Activated T-helper 2 cell treated with anti-CD3 and anti-CD28 coated beads, Interferon-gamma antibody, Interleukin-2, Interleukin-4, amounts not matched to agents 10 μg/mL and 5 μg/mL and 100 μg/mL, durations not matched to agents 14 hours and 24 hours and 36 hours (primary cell): ENCODE measurements around the gene ZDHHC18. TPM values are rescaled to one million over a fixed set of nuclear protein-coding genes. Genes with fewer than 3 reads are reported as not detected.
A peak's percentile ranks its signal among the peaks of the same experiment; 100 is the strongest.
"Not testable (repeated sequence)": the region's sequence is repeated elsewhere in the genome, so short reads cannot be mapped to it uniquely, and the experiment has no call there.

Experiments used
- DNase-seq: peaks from one replicate; pipeline ENCODE4 v3.0.0; 2021; ENCODE audit warnings: low spot score
- H3K27ac Mint-ChIP-seq: one replicate; pipeline ENCODE4 v1.8.0; 2021; ENCODE audit warnings: mixed read lengths
- H3K27me3 Mint-ChIP-seq: one replicate; pipeline ENCODE4 v1.8.0; 2021; ENCODE audit warnings: low read depth, mixed read lengths
- H3K36me3 Mint-ChIP-seq: one replicate; pipeline ENCODE4 v1.8.0; 2021; ENCODE audit warnings: low read depth, mixed read lengths
- H3K4me1 Mint-ChIP-seq: one replicate; pipeline ENCODE4 v1.8.0; 2021; ENCODE audit warnings: low read depth, mixed read lengths
- H3K4me3 Mint-ChIP-seq: one replicate; pipeline ENCODE4 v1.8.0; 2021; ENCODE audit warnings: low read depth, mild to moderate bottlenecking, moderate library complexity, mixed read lengths
- H3K9me3 Mint-ChIP-seq: one replicate; pipeline ENCODE4 v1.8.0; 2021; ENCODE audit warnings: mixed read lengths
- intact Hi-C: fragments of 100-400 bp; cut with micrococcal nuclease; formaldehyde crosslinking; loops from one replicate; pipeline ENCODE4 v1.15.1; 2023
- total RNA-seq: library from RNA; stranded (reverse); gene quantifications from 2 replicates; pipeline ENCODE4 v1.2.3, GENCODE V29; 2022

Gene ZDHHC18
- total RNA-seq, 1 donor from 2014 or later: 64.3 TPM

DNA sequence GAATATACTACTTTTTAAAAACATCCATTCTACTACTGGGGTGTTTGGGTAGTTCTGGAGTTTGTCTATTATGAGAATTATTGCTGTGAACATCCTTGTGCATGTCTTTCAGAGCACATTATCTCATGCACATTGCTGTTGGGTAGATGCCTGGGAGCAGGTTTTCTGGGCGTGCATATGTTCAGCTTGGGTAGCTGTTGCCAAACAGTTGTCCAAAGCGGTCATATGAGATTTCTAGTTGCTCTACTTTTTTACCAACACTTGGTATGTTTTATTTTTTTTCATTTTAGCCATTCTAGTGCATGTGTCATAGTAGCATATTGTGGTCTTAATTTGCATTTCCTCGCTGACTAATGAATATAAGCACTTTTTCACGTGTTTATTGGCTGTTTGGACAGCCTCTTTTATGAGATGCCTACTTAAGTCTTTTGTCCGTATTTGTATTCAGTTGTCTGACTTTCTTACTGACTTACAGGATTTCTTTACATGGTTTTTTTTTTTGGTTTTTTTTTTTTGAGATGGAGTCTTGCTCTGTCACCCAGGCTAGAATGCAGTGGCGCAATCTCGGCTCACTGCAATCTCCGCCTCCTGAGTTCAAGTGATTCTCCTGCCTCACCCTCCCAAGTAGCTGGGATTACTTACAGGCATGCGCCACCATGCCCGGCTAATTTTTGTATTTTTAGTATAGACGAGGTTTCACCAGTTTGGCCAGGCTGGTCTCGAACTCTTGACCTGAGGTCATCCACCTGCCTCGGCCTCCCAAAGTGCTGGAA lies 18.1 kb downstream of the ZDHHC18 start:
- H3K9me3 Mint-ChIP-seq: no peaks in the 10 kb centered on the region
- intact Hi-C loops: no loop called here
- peaks cover 2% of the 10 kb centered on the region for H3K4me1 Mint-ChIP-seq
- H3K27me3 Mint-ChIP-seq: no peaks in the 10 kb centered on the region
- no peak overlapping the region for H3K4me3 Mint-ChIP-seq
- DNase-seq: no peak
- H3K27ac Mint-ChIP-seq: no peak overlapping the region
- peaks cover 63% of the 10 kb centered on the region for H3K36me3 Mint-ChIP-seq

DNA sequence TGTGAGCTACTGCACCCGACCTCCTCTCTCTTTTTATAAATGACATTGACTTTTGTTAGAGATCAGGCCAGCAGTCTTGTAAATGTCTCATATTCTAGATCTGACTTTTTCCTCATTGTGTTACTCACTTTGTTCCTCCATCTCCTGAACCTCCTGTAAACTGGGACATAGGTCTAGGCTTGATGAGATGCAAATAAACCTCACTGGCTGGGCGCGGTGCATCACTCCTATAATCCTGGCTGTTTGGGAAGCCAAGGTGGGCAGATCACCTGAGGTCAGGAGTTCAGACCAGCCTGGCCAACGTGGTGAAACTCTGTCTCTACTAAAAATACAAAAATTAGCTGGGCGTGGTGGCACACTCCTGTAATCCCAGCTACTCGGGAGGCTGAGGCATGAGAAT lies 21.3 kb downstream of the ZDHHC18 start:
- DNase-seq, intact Hi-C loops, H3K4me3 Mint-ChIP-seq, H3K27me3 Mint-ChIP-seq, H3K9me3 Mint-ChIP-seq, H3K4me1 Mint-ChIP-seq, H3K27ac Mint-ChIP-seq: not testable (repeated sequence)
- peaks cover 72% of the 10 kb centered on the region for H3K36me3 Mint-ChIP-seq

DNA sequence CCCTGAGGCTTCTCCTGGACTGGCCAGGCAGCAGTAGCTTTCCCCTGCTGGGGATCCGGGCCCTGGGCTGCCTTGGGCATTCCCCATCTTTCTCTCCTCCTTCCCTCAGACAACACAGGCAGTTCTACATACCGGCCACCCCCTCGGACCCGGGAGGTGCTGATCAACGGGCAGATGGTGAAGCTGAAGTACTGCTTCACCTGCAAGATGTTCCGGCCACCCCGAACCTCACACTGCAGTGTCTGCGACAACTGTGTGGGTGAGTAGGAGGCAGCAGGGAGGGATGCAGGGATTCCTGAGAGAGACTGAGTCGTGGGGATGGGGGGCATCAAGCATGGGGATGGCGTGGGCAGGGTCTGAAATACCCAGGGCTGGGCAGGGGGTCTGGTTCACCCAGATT lies 22.0 kb downstream of the ZDHHC18 start:
- peaks cover 2% of the 10 kb centered on the region for H3K4me1 Mint-ChIP-seq
- intact Hi-C loops: no loop called here
- peaks cover 74% of the 10 kb centered on the region for H3K36me3 Mint-ChIP-seq
- H3K27ac Mint-ChIP-seq: peak overlapping the region; percentile 33
- no peak for DNase-seq
- H3K4me3 Mint-ChIP-seq: no peak overlapping the region
- no peaks in the 10 kb centered on the region for H3K27me3 Mint-ChIP-seq
- no peaks in the 10 kb centered on the region for H3K9me3 Mint-ChIP-seq

DNA sequence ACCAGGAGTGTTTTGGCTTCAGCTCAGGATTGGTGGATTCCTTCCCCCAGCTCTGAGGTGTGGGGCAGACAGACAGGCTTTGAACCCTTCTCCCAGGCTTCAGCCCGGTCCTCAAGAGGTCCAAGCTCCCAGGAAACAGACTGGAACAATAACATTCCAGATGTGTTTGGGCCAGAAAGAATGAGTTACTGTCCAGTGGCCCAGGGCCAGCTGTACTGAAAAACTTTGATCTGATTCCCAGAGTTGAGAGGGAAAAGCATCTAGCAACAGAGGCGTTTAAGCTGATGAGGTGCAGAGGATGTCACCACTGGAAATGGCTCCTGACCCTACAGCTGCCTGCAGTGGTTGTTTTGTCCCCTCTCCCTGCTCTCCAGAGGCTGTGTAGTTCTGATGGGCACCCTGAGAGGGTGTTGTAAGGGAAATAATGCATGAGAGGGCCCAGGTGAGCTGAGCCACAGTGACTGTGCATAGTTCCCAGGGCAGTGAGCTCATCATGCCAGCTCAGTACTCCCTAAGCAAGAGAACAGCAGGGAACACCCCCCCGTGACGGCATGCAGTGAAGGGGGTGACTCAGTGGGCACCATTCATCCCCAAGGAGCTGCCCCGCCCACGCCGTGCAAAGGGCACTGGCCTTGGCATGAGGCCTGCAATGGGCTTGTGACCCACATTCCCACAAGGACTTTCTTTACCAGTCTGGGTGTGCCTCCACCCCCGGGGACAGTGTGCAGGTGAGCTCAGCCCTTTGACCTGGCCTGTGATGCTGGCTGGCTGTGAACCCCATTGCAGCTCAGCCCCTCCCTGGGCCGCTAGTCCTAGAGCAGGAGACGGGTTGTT lies 22.7 kb downstream of the ZDHHC18 start:
- peaks cover 2% of the 10 kb centered on the region for H3K4me1 Mint-ChIP-seq
- intact Hi-C loops: no loop called here
- peaks cover 77% of the 10 kb centered on the region for H3K36me3 Mint-ChIP-seq
- H3K9me3 Mint-ChIP-seq: no peaks in the 10 kb centered on the region
- H3K4me3 Mint-ChIP-seq: no peak overlapping the region
- no peak for DNase-seq
- H3K27me3 Mint-ChIP-seq: no peaks in the 10 kb centered on the region
- H3K27ac Mint-ChIP-seq: no peak overlapping the region

DNA sequence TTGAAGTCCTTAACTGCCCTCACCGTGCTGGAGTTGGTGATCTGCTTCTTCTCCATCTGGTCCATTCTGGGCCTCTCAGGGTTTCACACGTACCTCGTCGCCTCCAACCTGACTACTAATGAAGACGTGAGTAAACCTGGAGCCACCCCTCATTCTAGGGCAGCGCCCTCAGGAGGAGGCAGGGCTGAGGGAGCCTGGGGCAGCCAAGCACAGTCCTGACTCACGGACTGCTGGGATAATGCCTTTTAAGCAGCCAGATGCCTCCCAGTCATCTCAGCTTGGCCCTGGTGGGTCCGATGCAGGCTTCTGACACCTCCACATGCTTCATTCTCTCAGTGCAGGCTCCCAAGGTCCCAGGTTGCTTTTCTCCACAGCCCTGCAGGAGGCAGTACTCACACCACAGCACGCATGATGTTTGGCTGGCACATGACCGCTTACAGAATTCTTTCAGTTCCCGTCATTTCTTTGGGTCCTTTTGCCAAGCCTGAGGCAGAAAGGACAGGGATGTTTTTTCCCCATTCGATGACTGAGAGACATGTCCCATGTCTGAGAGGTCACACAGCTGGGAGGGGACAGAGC lies 24.7 kb downstream of the ZDHHC18 start:
- Mint-ChIP-seq H3K36me3 (peaks cover 81% of the 10 kb centered on the region), H3K4me1 (no peaks in the 10 kb centered on the region), H3K9me3 (no peaks in the 10 kb centered on the region), H3K4me3 (no peak overlapping the region), H3K27me3 (no peaks in the 10 kb centered on the region), H3K27ac (no peak overlapping the region)
- intact Hi-C loops: no loop called here
- DNase-seq: no peak

DNA sequence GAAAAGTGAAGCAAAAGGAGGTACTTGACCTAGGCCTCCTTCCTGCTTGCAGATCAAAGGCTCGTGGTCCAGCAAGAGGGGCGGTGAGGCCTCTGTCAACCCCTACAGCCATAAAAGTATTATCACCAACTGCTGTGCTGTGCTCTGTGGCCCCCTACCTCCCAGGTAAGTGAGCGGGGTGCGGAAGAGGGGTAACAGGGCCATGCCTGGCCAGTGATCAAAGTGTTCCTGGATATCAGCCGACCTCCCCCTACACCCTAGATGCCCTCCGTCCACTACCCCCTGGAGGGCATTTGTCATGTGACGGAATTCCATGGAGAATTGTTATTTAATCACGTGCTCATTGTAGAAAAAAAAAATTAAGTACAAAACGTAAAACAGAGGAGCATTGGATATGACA lies 26.2 kb downstream of the ZDHHC18 start:
- intact Hi-C loops: loop anchor here (1.0 kb wide), 1 partner anchor 26 kb away; no protein-coding TSS in a partner anchor
- H3K36me3 Mint-ChIP-seq: peaks cover 79% of the 10 kb centered on the region

DNA sequence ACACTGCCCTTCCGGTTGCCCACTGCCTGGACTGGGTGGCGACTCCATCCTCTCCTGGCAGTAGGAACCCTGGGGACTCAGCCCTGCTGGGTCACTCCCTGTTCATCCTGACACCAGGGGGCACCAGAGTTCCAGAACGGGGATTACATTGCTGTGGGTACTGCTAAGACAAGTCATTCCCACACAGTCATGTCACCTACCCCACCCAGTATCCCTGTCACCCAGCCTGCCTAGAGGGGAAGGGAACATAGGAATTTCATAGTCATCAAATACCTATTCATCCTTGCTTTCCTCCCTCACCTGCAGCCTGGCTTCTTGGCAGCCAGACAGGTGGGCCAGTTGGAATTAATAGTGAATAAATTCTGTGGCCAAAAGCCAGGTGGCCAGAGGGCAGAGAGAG lies 26.7 kb downstream of the ZDHHC18 start:
- H3K4me1 Mint-ChIP-seq: no peaks in the 10 kb centered on the region
- H3K36me3 Mint-ChIP-seq: peaks cover 77% of the 10 kb centered on the region
- no peaks in the 10 kb centered on the region for H3K9me3 Mint-ChIP-seq
- H3K27me3 Mint-ChIP-seq: no peaks in the 10 kb centered on the region
- no peak overlapping the region for H3K4me3 Mint-ChIP-seq
- intact Hi-C loops: loop anchor here (1.0 kb wide), 1 partner anchor 25 kb away; no protein-coding TSS in a partner anchor
- peak; percentile 53 for DNase-seq
- H3K27ac Mint-ChIP-seq: no peak overlapping the region

More for the DNA sequence above, 26.2 kb downstream of the ZDHHC18 start:
- no peak for DNase-seq
- no peaks in the 10 kb centered on the region for H3K9me3 Mint-ChIP-seq
- no peak overlapping the region for H3K27ac Mint-ChIP-seq
- no peaks in the 10 kb centered on the region for H3K4me1 Mint-ChIP-seq
- H3K27me3 Mint-ChIP-seq: no peaks in the 10 kb centered on the region
- H3K4me3 Mint-ChIP-seq: no peak overlapping the region

DNA sequence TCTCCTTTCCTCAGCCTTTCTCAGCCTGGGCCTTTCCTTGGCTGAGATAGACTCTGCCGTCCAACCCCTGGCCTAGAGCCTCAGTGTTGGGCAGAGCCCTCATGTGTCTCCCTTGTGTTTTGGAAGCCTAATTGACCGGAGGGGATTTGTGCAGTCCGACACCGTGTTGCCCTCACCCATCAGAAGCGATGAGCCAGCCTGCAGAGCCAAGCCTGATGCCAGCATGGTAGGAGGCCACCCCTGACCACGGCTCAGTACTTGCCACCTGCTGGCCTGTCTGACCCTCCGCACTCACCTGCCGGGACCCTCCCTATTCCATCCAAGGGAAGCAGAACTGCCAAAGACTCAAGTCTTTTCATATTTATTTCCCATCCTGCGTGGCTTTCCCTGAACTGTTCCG lies 27.1 kb downstream of the ZDHHC18 start:
- intact Hi-C loops: loop anchor here (1.0 kb wide), 1 partner anchor 25 kb away; no protein-coding TSS in a partner anchor
- Mint-ChIP-seq H3K27ac (no peak overlapping the region), H3K4me1 (no peaks in the 10 kb centered on the region), H3K4me3 (no peak overlapping the region), H3K36me3 (peaks cover 73% of the 10 kb centered on the region), H3K9me3 (no peaks in the 10 kb centered on the region), H3K27me3 (no peaks in the 10 kb centered on the region)
- DNase-seq: no peak

DNA sequence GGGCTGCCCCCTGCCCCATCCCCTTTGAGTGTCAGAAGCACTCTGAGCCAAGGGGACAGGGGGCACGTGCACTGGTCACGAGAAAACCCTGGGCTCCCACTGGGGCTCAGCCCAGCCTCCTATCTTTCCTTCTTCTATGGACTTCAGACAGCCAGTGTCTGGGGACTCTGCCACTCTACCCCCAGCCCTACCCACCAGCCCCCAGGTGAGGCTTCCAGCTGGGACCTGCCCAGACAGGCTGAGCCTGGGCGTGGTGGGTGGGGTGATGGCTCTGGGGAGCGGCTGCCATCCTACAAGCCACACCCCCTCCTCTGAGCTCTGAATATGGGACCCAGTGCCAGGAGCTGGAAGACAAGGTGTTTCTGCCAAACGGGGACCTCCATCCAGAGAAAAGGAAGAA lies 28.4 kb downstream of the ZDHHC18 start:
- no peaks in the 10 kb centered on the region for H3K4me1 Mint-ChIP-seq
- H3K27ac Mint-ChIP-seq: no peak overlapping the region
- DNase-seq: no peak
- no peaks in the 10 kb centered on the region for H3K27me3 Mint-ChIP-seq
- H3K4me3 Mint-ChIP-seq: no peak overlapping the region
- H3K36me3 Mint-ChIP-seq: peaks cover 62% of the 10 kb centered on the region
- no peaks in the 10 kb centered on the region for H3K9me3 Mint-ChIP-seq
- intact Hi-C loops: no loop called here

DNA sequence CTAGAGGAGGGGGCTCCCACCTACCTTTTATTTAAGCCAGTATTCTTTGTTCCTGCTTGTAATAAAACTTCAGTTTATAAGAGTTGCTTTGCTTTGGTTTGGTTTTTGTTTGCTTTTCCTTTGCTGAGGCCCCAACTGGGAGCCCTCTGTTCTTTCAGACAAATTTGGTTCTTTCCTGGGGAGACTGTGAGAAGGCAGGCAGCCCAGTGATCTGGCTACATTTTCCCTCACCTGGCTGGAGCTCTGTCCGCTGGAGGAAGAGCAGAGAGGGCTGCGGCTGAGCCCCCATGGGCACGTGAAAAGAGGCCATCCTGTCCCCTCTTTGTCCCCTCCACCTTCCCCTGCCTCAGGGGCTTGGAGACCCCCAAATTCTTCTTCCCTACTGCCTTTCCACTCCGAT lies 29.1 kb downstream of the ZDHHC18 start:
- no peak overlapping the region for H3K4me3 Mint-ChIP-seq
- H3K27me3 Mint-ChIP-seq: no peaks in the 10 kb centered on the region
- intact Hi-C loops: no loop called here
- peaks cover 56% of the 10 kb centered on the region for H3K36me3 Mint-ChIP-seq
- DNase-seq: no peak
- no peak overlapping the region for H3K27ac Mint-ChIP-seq
- no peaks in the 10 kb centered on the region for H3K4me1 Mint-ChIP-seq
- no peaks in the 10 kb centered on the region for H3K9me3 Mint-ChIP-seq

DNA sequence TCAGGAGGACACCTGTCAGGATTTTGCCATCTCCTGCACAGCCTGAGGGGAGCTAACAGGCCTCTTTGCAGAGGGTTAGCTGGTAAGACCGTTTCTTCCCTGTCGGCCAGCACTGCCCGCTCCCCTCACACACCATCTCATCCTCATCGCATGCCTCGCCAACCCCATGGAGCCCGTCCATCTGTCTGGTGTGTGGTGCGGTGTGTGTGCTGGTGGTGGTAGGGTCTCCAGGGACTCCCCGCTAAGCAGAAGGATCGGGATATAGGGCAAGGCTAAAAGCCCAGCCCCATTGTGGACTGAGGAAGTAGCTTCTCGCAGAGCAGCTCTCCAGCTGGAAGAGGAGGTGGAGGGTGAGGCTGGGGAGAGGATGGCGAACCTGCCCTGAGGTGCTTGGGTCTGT lies 29.7 kb downstream of the ZDHHC18 start:
- no peak overlapping the region for H3K4me3 Mint-ChIP-seq
- intact Hi-C loops: no loop called here
- H3K27ac Mint-ChIP-seq: no peak overlapping the region
- H3K27me3 Mint-ChIP-seq: no peaks in the 10 kb centered on the region
- no peaks in the 10 kb centered on the region for H3K9me3 Mint-ChIP-seq
- no peak for DNase-seq
- H3K36me3 Mint-ChIP-seq: peaks cover 52% of the 10 kb centered on the region
- H3K4me1 Mint-ChIP-seq: no peaks in the 10 kb centered on the region

DNA sequence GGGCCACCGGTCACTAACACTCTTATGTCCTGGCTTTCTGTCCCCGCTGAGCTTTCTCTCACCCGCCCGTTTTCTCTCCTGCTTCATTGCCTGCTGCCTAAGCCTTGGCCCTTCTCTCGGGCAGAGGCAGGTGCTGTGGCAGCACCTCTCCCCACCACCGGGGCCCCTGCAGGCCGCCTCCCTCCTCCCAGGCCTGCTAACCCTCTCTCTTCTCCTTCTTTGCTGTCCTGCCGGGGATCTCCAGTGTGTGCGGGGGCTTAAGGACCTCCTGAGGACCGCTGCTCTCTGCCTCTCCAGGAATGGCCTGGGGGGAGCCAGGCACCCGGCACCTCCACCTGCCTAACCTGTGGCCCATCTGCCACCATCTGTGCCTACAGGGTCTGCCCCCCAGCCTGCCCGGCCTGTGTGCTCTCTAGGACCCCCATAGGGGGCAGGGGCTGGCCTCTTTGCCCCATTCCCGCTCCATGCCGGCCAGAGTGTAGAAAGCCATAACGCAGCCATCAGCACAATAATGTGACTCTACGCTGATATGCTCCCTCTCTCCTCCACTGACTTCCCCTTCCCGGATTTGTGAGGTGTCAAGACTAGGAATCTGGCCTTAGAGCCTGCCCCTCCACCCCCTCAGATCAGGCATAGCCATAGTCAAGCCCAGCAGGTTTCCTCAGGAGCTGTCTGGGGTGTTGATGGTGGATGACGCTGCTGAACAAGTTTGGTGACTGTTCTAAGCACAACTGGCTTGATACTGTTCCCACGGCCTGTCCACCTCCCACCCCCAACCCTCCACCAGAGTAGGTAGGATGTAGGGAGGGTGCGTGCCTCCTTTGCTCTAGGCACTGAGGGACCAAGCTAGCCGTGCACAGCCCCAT lies 30.3 kb downstream of the ZDHHC18 start:
- no peaks in the 10 kb centered on the region for H3K27me3 Mint-ChIP-seq
- H3K27ac Mint-ChIP-seq: no peak overlapping the region
- H3K9me3 Mint-ChIP-seq: no peaks in the 10 kb centered on the region
- no peak overlapping the region for H3K4me3 Mint-ChIP-seq
- peaks cover 46% of the 10 kb centered on the region for H3K36me3 Mint-ChIP-seq
- no peaks in the 10 kb centered on the region for H3K4me1 Mint-ChIP-seq
- DNase-seq: no peak
- intact Hi-C loops: no loop called here
